ENCODE data around the gene ATL3.

DNA sequence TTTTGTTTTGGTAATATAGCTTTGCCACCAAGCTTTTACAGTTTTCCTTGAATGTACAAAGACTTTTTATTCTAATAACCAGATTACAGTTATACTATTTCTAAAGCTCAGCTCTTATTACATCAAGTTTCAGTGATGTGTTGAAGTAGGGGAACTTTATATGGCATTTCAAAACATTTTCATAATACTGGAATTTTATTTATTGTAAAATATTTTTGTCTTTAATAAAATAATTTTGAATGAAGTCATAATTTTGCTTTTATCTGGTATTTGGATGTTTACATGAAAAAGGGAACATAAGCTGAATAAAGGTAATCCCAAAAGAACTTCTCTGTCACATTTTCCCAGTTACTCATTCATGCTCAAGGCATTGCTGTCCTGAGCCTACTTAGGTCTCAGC, 44.9 kb upstream of the ATL3 start:
- TF ChIP-seq POLR2AphosphoS5 (IDR thresholded peaks at IDR 0.05): no peak
- TF ChIP-seq, protein P1, sequence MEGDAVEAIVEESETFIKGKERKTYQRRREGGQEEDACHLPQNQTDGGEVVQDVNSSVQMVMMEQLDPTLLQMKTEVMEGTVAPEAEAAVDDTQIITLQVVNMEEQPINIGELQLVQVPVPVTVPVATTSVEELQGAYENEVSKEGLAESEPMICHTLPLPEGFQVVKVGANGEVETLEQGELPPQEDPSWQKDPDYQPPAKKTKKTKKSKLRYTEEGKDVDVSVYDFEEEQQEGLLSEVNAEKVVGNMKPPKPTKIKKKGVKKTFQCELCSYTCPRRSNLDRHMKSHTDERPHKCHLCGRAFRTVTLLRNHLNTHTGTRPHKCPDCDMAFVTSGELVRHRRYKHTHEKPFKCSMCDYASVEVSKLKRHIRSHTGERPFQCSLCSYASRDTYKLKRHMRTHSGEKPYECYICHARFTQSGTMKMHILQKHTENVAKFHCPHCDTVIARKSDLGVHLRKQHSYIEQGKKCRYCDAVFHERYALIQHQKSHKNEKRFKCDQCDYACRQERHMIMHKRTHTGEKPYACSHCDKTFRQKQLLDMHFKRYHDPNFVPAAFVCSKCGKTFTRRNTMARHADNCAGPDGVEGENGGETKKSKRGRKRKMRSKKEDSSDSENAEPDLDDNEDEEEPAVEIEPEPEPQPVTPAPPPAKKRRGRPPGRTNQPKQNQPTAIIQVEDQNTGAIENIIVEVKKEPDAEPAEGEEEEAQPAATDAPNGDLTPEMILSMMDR (IDR thresholded peaks at IDR 0.05): no peak
- no peak for TF ChIP-seq POLR2A (IDR thresholded peaks at IDR 0.05)
- no peak for TF ChIP-seq EP300 (IDR thresholded peaks at IDR 0.05)

All from stomach (tissue), 4 donors.